Neuronal stem cell (in vitro differentiated cells): ENCODE results near the gene PPARD.

Source experiments
- DNase-seq: peaks from one replicate; pipeline ENCODE4 v3.0.0-alpha.2; 2013; ENCODE audit warnings: low spot score
- H2AFZ ChIP-seq: one replicate; pipeline ENCODE4 v1.6.1; 2013; ENCODE audit warnings: mild to moderate bottlenecking, low read length, inconsistent platforms
- H2AK5ac ChIP-seq: 2 replicates; pipeline ENCODE4 v1.6.1; 2013; ENCODE audit warnings: low read depth, mild to moderate bottlenecking, inconsistent platforms, low read length, moderate library complexity, mixed read lengths
- H2BK120ac ChIP-seq: 2 replicates; pipeline ENCODE4 v1.6.1; 2013; ENCODE audit warnings: low read depth, mild to moderate bottlenecking, inconsistent platforms, low read length, moderate library complexity, mixed read lengths
- H2BK12ac ChIP-seq: one replicate; pipeline ENCODE4 v1.6.1; 2013; ENCODE audit warnings: low read length, inconsistent platforms
- H2BK15ac ChIP-seq: 2 replicates; pipeline ENCODE4 v1.6.1; 2013; ENCODE audit warnings: mild to moderate bottlenecking, low read length, inconsistent platforms, mixed read lengths
- H2BK5ac ChIP-seq: one replicate; pipeline ENCODE4 v1.6.1; 2013; ENCODE audit warnings: inconsistent platforms, mild to moderate bottlenecking, low read length, moderate library complexity
- H3K14ac ChIP-seq: one replicate; pipeline ENCODE4 v1.6.1; 2013; ENCODE audit warnings: low read length, inconsistent platforms
- H3K18ac ChIP-seq: 2 replicates; pipeline ENCODE4 v1.6.1; 2013; ENCODE audit warnings: low read length, inconsistent platforms
- H3K23ac ChIP-seq: 2 replicates; pipeline ENCODE4 v1.6.1; 2013; ENCODE audit warnings: low read depth, mild to moderate bottlenecking, mixed read lengths, low read length, inconsistent platforms; ENCODE audit not compliant: poor library complexity
- H3K27ac ChIP-seq: replicated peaks from 3 replicates; pipeline ENCODE4 v1.5.1; 2013; ENCODE audit warnings: low read length, inconsistent platforms
- H3K27me3 ChIP-seq, 3 experiments: 2 replicates each; pipeline ENCODE4 v1.6.1; 2013; ENCODE audit warnings: low read length in 3 of 3, mild to moderate bottlenecking in 2 of 3, inconsistent platforms in 1 of 3, low read depth in 1 of 3, mixed read lengths in 1 of 3, moderate library complexity in 1 of 3; ENCODE audit not compliant: control insufficient read depth in 3 of 3, insufficient read depth in 3 of 3
- H3K36me3 ChIP-seq, 2 donors: replicated peaks in 1 of 2; 2 replicates each; pipeline ENCODE4 v1.6.1; 2013; ENCODE audit warnings: low read length in 2 of 2; ENCODE audit not compliant: control insufficient read depth in 2 of 2, insufficient read depth in 2 of 2
- H3K4ac ChIP-seq: 2 replicates; pipeline ENCODE4 v1.6.1; 2013; ENCODE audit warnings: inconsistent platforms, mild to moderate bottlenecking, low read length, moderate library complexity
- H3K4me1 ChIP-seq, 2 donors: 1 replicate in 1 of 2; 2 replicates in 1 of 2; pipeline ENCODE4 v1.6.1; 2013; ENCODE audit warnings: low read length in 2 of 2, low read depth in 1 of 2; ENCODE audit not compliant: control insufficient read depth in 2 of 2, insufficient read depth in 1 of 2
- H3K4me2 ChIP-seq: one replicate; pipeline ENCODE4 v1.6.1; 2013; ENCODE audit warnings: mild to moderate bottlenecking, low read length, inconsistent platforms; ENCODE audit not compliant: insufficient read depth, poor library complexity, severe bottlenecking
- H3K4me3 ChIP-seq, 2 donors: 2 replicates each; pipeline ENCODE4 v1.5.1; 2013; ENCODE audit warnings: low read length in 2 of 2, mild to moderate bottlenecking in 2 of 2, inconsistent platforms in 1 of 2, moderate library complexity in 1 of 2
- H3K79me1 ChIP-seq: one replicate; pipeline ENCODE4 v1.6.1; 2013; ENCODE audit warnings: low read depth, mild to moderate bottlenecking, inconsistent platforms, low read length, moderate library complexity
- H3K9ac ChIP-seq: one replicate; pipeline ENCODE4 v1.6.1; 2013; ENCODE audit warnings: mild to moderate bottlenecking, low read depth, low read length, inconsistent platforms; ENCODE audit not compliant: poor library complexity
- H3K9me3 ChIP-seq, 2 donors: replicated peaks in 1 of 2; 2 replicates each; pipeline versions ENCODE3 to v1.6.1; 2013; ENCODE audit warnings: low read length in 2 of 2, mild to moderate bottlenecking in 2 of 2, inconsistent platforms in 1 of 2, low read depth in 1 of 2, mixed read lengths in 1 of 2, moderate library complexity in 1 of 2; ENCODE audit not compliant: control insufficient read depth in 2 of 2, insufficient read depth in 1 of 2
- H4K8ac ChIP-seq: one replicate; pipeline ENCODE4 v1.6.1; 2013; ENCODE audit warnings: low read depth, mild to moderate bottlenecking, inconsistent platforms, low read length, moderate library complexity
- H4K91ac ChIP-seq: one replicate; pipeline ENCODE4 v1.6.1; 2013; ENCODE audit warnings: low read length, low read depth, mild to moderate bottlenecking, inconsistent platforms; ENCODE audit not compliant: poor library complexity
- WGBS, 2 donors: extraction: QIAGEN DNeasy Blood & Tissue Kit; methylation state at CpG; one replicate each; pipeline ENCODE4 v1.1.7; 2013; ENCODE audit warnings: missing lambda C conversion rate in 2 of 2, mixed read lengths in 1 of 2; ENCODE audit not compliant: insufficient read length in 2 of 2, insufficient replicate concordance in 1 of 2; ENCODE audit errors: extremely low coverage in 2 of 2; 5-methylcytosine and 5-hydroxymethylcytosine counted together

The PPARD gene

DNA sequence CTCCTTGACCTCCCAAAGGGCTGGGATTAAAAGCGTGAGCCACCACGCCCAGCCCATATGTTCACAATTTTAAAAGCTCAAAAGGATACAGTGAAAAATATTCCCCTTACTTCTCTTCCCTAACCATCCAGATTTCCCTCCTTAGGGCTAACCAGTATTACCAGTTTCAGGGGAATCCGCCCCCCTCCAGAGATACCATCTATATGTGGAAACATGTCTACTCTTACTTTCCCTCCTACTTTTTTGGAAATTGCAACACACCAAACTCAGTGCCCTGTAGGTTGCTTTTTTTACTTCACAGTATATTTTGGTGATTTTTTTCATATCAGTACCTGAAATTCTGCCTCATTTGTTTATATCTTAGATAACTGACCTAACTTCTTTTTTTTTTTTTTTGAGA, 118.9 kb downstream of the PPARD start:
- Histone ChIP-seq H3K27ac (no peak overlapping the region), H4K8ac (no peak overlapping the region), H3K9ac (no peak overlapping the region), H4K91ac (no peak overlapping the region), H2BK5ac (no peak overlapping the region), H3K18ac (no peak overlapping the region), H3K36me3 (peaks cover 32 to 75% of the 10 kb centered on the region in 2 donors), H2AK5ac (no peak overlapping the region), H3K4me1 (no peaks in the 10 kb centered on the region), H3K27me3 (no peaks in the 10 kb centered on the region), H2BK120ac (no peak overlapping the region), H3K79me1 (no peaks in the 10 kb centered on the region), H3K4ac (no peak overlapping the region), H2BK15ac (no peak overlapping the region), H3K4me2 (no peak overlapping the region), H3K23ac (no peak overlapping the region), H2BK12ac (no peak overlapping the region), H2AFZ (no peak overlapping the region), H3K9me3 (no peaks in the 10 kb centered on the region), H3K14ac (no peak overlapping the region), H3K4me3 (no peak overlapping the region)
- no peak for DNase-seq
- no CpG with 5 or more reads among the region's 3 CpGs for WGBS, 2 donors

DNA sequence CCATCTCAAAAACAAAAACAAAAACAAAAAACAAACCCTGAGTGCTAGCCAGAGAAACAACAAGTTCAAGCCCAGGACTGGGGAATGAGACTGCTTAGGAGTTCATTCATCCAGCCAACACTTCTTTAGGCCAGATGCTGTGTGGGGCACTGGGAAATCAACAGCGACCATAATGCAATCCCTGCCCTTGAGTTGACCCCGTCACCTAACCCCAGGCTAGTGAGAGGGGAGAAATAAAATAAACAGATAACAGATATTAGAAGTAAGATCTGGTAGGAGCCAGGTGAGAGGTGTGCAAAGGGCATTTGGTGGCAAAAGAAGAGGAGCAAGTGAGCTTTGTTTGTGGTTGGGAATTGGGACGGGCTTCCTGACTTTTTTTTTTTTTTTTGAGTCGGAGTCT, 120.9 kb downstream of the PPARD start:
- Histone ChIP-seq H3K4me3 (no peak overlapping the region), H3K27ac (no peak overlapping the region), H2BK5ac (no peak overlapping the region), H3K14ac (no peak overlapping the region), H4K91ac (no peak overlapping the region), H3K23ac (no peak overlapping the region), H3K9me3 (no peaks in the 10 kb centered on the region), H2BK15ac (no peak overlapping the region), H3K9ac (no peak overlapping the region), H2BK120ac (no peak overlapping the region), H3K36me3 (peaks cover 29 to 71% of the 10 kb centered on the region in 2 donors), H4K8ac (no peak overlapping the region), H3K4me1 (peaks cover 0 to 3% of the 10 kb centered on the region in 2 donors), H3K27me3 (no peaks in the 10 kb centered on the region), H2BK12ac (no peak overlapping the region), H3K4me2 (no peak overlapping the region), H2AFZ (no peak overlapping the region), H3K18ac (no peak overlapping the region), H2AK5ac (no peak overlapping the region), H3K79me1 (no peaks in the 10 kb centered on the region), H3K4ac (no peak overlapping the region)
- DNase-seq, result no peak
- WGBS, 2 donors, result no CpG with 5 or more reads among the region's 4 CpGs

DNA sequence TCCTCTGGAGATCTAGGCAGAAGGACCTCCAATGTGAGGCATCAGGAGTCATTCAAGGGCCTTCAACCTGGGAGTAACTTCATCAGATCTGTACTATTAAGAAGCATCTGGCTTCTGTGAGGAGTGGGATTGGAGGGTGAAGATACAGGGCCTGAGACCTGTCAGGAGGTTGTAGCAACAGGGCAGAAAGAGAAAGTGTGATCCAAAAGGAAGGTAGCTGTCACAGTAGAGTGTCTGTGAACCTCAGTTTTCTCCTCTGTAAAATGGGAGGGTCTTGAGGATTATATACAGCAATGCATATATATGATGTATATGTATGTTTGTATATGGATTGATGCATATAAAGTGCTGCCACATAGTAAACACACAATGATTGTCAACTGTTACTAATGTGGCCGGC, 123.3 kb downstream of the PPARD start:
- H2AFZ ChIP-seq, result no peak overlapping the region
- peaks cover 30 to 71% of the 10 kb centered on the region in 2 donors for H3K36me3 ChIP-seq
- H4K8ac ChIP-seq, result no peak overlapping the region
- no peak overlapping the region for H4K91ac ChIP-seq
- no peaks in the 10 kb centered on the region for H3K27me3 ChIP-seq
- no peak overlapping the region for H2AK5ac ChIP-seq
- no peak overlapping the region for H3K14ac ChIP-seq
- H2BK15ac ChIP-seq, result no peak overlapping the region
- H3K4me1 ChIP-seq, result peaks cover 12 to 13% of the 10 kb centered on the region in 2 donors
- peaks cover 7% of the 10 kb centered on the region for H3K79me1 ChIP-seq
- H3K4me2 ChIP-seq, result no peak overlapping the region
- no peak overlapping the region for H3K4ac ChIP-seq
- H3K18ac ChIP-seq, result no peak overlapping the region
- H2BK120ac ChIP-seq, result no peak overlapping the region
- H3K9ac ChIP-seq, result no peak overlapping the region
- H3K27ac ChIP-seq, result no peak overlapping the region
- DNase-seq, result no peak
- H2BK12ac ChIP-seq, result no peak overlapping the region
- no peaks in the 10 kb centered on the region for H3K9me3 ChIP-seq
- no peak overlapping the region for H3K23ac ChIP-seq
- no CpG with 5 or more reads among the region's 1 CpG for WGBS, 2 donors
- no peak overlapping the region for H3K4me3 ChIP-seq
- H2BK5ac ChIP-seq, result no peak overlapping the region

DNA sequence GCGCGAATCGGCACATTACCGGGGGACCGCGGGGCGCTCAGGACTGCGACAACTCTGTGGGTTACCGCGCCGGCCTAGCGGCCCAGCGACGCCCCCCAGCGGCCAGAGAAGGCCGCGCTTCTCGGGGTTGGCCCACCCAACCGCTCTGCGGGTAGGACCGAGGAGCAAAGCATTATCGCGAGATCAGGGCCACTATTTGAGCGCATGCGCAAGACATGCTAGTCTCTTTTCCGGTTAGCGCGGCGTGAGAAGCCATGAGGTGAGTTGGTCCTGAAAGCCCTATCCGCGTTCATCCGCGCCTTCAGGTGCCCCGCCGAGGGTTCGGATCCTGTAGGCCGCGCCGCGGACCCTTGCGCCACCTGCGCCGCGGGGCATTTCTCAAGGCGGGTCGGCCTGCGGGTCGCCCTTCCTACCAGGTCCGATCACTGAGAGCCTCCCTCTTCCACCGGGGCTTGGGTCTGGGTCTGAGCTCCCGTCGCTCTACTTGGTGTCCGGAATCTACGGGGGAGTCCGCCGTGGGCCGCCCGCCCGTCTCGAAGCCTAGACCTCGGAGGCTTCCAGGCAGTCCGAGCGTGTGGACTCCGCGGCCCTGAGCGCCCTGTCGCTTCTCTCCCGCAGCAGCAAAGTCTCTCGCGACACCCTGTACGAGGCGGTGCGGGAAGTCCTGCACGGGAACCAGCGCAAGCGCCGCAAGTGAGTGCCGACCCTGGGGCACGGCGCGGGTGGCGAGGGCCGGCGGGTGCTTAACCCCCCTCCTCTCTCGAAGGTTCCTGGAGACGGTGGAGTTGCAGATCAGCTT, 126.0 kb downstream of the PPARD start, which contains the start of gene RPL10A:
RPL10A (plus strand) TSS at position 221 of the 799 bp plus-strand sequence; CDS start at position 255, 34 bp downstream.
- Histone ChIP-seq H4K8ac (peak within 1 kb of the TSS; percentile 56), H2BK5ac (peak within 1 kb of the TSS; percentile 70), H3K4ac (peak within 1 kb of the TSS; percentile 90), H3K14ac (peak within 1 kb of the TSS; percentile 47), H3K18ac (peak within 1 kb of the TSS; percentile 98), H2BK12ac (no peak within 1 kb of the TSS), H3K9me3 (no peaks in the 10 kb centered on the region), H3K4me1 (peaks cover 16 to 20% of the 10 kb centered on the region in 2 donors), H3K23ac (peak within 1 kb of the TSS; percentile 99), H2AK5ac (peak within 1 kb of the TSS; percentile 94), H4K91ac (peak within 1 kb of the TSS; percentile 79), H3K4me2 (peak within 1 kb of the TSS; percentile 68), H3K9ac (peak within 1 kb of the TSS; percentile 99), H3K27me3 (no peaks in the 10 kb centered on the region), H2BK15ac (no peak within 1 kb of the TSS), H3K36me3 (peaks cover 40 to 80% of the 10 kb centered on the region in 2 donors), H3K4me3 (peak within 1 kb of the TSS; percentile 97), H2BK120ac (peak within 1 kb of the TSS; percentile 29), H3K27ac (peak within 1 kb of the TSS; percentile 70), H3K79me1 (peaks cover 10% of the 10 kb centered on the region), H2AFZ (peak within 1 kb of the TSS; percentile 93)
- peak; percentile 96 for DNase-seq
- no CpG with 5 or more reads among the region's 86 CpGs for WGBS, 2 donors
